GM12874 (cell line): Measurements from ENCODE around the gene TCF7L1.

Experiments used
- TF ChIP-seq, protein P1 (sequence below): IDR thresholded peaks from 2 replicates; pipeline ENCODE4 v1.5.1; 2011; ENCODE audit warnings: low read depth, mild to moderate bottlenecking, control low read depth, low read length, moderate library complexity; ENCODE audit not compliant: insufficient read depth

TCF7L1 gene

GRCh38 chr2:85096616-85097015 is 36.6 kb upstream of the TCF7L1 start:
- TF ChIP-seq, protein P1, sequence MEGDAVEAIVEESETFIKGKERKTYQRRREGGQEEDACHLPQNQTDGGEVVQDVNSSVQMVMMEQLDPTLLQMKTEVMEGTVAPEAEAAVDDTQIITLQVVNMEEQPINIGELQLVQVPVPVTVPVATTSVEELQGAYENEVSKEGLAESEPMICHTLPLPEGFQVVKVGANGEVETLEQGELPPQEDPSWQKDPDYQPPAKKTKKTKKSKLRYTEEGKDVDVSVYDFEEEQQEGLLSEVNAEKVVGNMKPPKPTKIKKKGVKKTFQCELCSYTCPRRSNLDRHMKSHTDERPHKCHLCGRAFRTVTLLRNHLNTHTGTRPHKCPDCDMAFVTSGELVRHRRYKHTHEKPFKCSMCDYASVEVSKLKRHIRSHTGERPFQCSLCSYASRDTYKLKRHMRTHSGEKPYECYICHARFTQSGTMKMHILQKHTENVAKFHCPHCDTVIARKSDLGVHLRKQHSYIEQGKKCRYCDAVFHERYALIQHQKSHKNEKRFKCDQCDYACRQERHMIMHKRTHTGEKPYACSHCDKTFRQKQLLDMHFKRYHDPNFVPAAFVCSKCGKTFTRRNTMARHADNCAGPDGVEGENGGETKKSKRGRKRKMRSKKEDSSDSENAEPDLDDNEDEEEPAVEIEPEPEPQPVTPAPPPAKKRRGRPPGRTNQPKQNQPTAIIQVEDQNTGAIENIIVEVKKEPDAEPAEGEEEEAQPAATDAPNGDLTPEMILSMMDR: no peak

- TF ChIP-seq, protein P1: no peak
These were observed 29.0 kb upstream of the TCF7L1 start for GRCh38 chr2:85104228-85104627.

DNA sequence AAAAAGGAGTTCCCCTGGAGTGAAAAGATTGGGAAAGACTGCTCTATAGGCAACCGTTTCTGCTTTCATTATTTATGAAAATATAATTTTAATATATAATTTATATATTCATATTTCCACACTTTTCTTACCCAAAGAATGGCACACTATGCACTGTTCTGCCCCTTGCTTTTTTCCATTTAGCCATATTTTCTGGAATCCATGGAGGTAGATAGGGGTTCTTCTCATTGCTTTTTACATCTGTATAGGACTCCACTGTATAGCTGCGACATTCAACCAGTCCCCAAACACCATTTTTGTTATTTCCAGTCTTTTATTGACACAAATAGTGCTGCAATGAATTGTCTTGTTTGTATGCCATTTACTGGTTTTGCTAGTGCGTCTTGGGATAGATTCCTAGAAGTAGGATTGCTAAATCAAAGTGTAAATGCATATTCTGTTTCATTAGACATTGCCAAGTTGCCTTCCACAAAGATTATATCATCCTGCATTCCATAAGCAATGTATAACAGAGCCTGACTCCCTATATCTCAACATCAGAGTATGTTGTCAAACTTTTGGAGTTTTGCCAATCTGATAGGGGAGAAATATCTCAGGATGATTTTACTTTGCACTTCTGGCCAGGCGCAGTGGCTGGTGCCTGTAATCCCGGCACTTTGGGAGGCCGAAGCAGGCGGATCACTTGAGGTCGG is 26.6 kb upstream of the TCF7L1 start:
- TF ChIP-seq, protein P1: no peak

DNA sequence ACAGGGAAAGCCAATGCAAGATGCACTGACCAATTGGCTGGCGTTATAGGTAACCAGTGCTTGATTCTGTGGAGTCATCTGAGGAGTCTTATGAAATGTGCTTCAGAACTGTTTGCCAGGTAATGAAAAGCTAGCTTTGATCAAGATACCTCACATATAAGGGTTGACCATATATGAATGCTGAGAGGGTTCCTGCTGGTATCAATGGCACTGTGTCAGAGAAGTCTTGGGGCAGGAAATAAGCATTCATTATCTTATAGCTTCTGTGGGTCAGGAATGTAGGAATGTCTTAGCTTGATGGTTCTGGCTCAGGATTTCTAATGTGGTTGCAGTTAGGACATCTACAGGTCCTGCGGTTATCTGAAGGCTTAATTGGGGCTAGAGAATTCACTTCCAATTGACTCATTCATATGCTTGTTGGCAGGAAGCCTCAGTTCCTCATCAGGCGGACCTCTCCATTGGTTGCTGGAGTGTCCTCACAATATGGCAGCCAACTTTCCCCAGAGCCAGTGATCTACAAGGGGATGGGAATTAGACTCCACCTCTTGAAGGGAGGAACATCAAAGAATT is 22.1 kb upstream of the TCF7L1 start:
- TF ChIP-seq, protein P1: no peak

GRCh38 chr2:85111819-85112281 is 21.3 kb upstream of the TCF7L1 start:
- TF ChIP-seq, protein P1: no peak

DNA sequence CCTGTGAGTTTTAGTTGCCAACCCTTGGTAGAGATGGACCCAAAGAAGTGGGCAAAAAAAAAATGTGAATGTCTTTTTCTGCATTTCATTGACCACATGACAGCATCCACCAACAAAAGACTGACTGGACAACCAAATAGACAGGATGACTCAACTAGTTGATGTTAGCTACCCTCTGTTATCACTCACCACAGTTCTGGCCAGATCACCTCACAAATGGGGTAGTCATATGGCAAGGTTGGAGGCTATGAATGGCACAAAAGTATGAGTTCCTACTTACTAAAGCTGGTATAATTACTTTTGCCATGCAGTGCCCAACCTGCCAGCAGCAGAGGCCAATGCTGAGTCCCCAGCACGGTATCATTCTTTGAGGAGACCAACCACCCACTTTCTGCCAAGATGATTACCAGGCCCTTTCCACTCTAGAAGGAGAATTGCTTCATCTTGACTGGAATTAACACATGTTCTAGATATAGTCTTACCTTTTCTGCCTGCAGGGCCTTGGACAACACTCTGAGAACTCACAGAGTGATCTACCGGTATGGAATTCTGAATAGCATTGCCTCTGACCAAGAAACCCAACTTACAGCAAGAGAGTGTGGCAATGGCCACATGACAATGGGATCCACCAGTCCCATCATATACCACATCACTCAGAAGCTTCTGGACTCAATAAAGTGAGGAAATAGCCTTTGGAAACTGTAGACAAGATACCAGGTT is 20.1 kb upstream of the TCF7L1 start:
- TF ChIP-seq, protein P1: no peak

DNA sequence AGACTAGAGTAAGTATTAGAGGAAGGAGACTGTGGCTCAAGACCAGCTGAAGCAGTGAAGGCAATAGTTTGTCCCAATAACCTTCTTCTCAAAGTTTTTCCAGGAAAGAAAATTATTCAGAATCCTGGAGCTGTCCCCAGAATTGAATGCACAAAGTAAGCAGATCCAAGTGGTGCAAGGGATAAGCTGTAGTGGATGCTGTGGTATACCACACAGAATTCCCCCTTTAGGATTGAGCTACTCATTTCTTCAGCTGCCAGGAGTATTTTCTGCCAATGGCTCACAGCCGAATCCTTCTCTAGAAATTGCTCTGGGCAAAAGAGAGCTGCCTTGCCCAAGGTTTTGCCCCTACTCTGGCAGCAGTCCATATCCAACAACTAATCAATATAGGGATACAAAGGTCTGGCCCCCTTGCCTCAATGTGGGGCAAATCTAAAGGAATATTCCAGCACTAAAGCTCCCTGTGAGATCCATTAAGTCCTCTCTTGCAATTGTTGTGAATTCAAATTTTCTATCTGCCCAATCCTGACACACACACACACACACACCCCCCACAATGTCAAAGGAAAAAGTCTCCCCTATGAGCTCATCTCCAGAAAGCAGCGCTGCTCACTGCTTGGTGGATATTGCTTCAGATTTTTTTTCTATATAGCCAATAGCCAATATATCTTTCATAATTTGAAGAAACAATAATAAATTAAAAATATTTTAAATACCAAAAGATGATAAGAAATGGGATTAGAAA is 18.4 kb upstream of the TCF7L1 start:
- TF ChIP-seq, protein P1: no peak
